IPS DF 6.9 (cell line): Measurements from ENCODE around the gene CCDC136.
A peak's percentile ranks its signal among the peaks of the same experiment; 100 is the strongest.

Experiments
- DNase-seq: peaks from one replicate; pipeline ENCODE4 v3.0.0-alpha.2; 2013; ENCODE audit warnings: low read depth, low spot score
- H3K27ac ChIP-seq: one replicate; pipeline ENCODE4 v1.5.1; 2013; ENCODE audit warnings: low read length, control low read depth
- H3K27me3 ChIP-seq: 2 replicates; pipeline ENCODE4 v1.6.1; 2013; ENCODE audit warnings: mild to moderate bottlenecking, low read length; ENCODE audit not compliant: control insufficient read depth, insufficient read depth
- H3K36me3 ChIP-seq: 2 replicates; pipeline ENCODE4 v1.6.1; 2013; ENCODE audit warnings: low read length; ENCODE audit not compliant: control insufficient read depth, insufficient read depth
- H3K4me1 ChIP-seq: 2 replicates; pipeline ENCODE4 v1.6.1; 2013; ENCODE audit warnings: low read length; ENCODE audit not compliant: control insufficient read depth, insufficient read depth
- H3K4me3 ChIP-seq: 2 replicates; pipeline ENCODE4 v1.5.1; 2013; ENCODE audit warnings: mild to moderate bottlenecking, low read length
- H3K9me3 ChIP-seq: 2 replicates; pipeline ENCODE4 v1.6.1; 2013; ENCODE audit warnings: low read length, inconsistent platforms; ENCODE audit not compliant: control insufficient read depth, insufficient read depth
- WGBS: extraction: QIAGEN DNeasy Blood & Tissue Kit; methylation state at CpG from one replicate; pipeline ENCODE4 v1.1.7; 2013; ENCODE audit warnings: mixed read lengths, missing lambda C conversion rate; ENCODE audit not compliant: insufficient read length, insufficient coverage; 5-methylcytosine and 5-hydroxymethylcytosine counted together

CCDC136 gene

GRCh38 chr7:128856001-128856718, 64.4 kb downstream of the CCDC136 start:
- H3K27ac ChIP-seq = no peak overlapping the region
- no peak overlapping the region for H3K4me3 ChIP-seq
- no peaks in the 10 kb centered on the region for H3K27me3 ChIP-seq
- WGBS = no CpG with 5 or more reads among the region's 17 CpGs
- H3K9me3 ChIP-seq = no peaks in the 10 kb centered on the region
- DNase-seq = no peak
- H3K4me1 ChIP-seq = no peaks in the 10 kb centered on the region
- no peaks in the 10 kb centered on the region for H3K36me3 ChIP-seq

GRCh38 chr7:128858380-128859231, 66.8 kb downstream of the CCDC136 start:
- no peaks in the 10 kb centered on the region for H3K36me3 ChIP-seq

GRCh38 chr7:128859232-128860157, 67.7 kb downstream of the CCDC136 start:
- Histone ChIP-seq H3K27me3 (no peaks in the 10 kb centered on the region), H3K27ac (no peak overlapping the region), H3K9me3 (no peaks in the 10 kb centered on the region), H3K4me3 (no peak overlapping the region), H3K4me1 (no peaks in the 10 kb centered on the region), H3K36me3 (no peaks in the 10 kb centered on the region)
- no peak for DNase-seq
- WGBS = no CpG with 5 or more reads among the region's 12 CpGs

More at GRCh38 chr7:128858380-128859231, 66.8 kb downstream of the CCDC136 start:
- no peaks in the 10 kb centered on the region for H3K27me3 ChIP-seq
- no peak overlapping the region for H3K4me3 ChIP-seq
- no peak for DNase-seq
- H3K27ac ChIP-seq = no peak overlapping the region
- H3K9me3 ChIP-seq = no peaks in the 10 kb centered on the region
- no peaks in the 10 kb centered on the region for H3K4me1 ChIP-seq
- WGBS = no CpG with 5 or more reads among the region's 18 CpGs

- H3K36me3 ChIP-seq = no peaks in the 10 kb centered on the region
- no peaks in the 10 kb centered on the region for H3K4me1 ChIP-seq
- no peak for DNase-seq
- H3K4me3 ChIP-seq = no peak overlapping the region
- no peaks in the 10 kb centered on the region for H3K9me3 ChIP-seq
- no peaks in the 10 kb centered on the region for H3K27me3 ChIP-seq
- WGBS = no CpG with 5 or more reads among the region's 10 CpGs
- no peak overlapping the region for H3K27ac ChIP-seq
These were observed 68.6 kb downstream of the CCDC136 start for GRCh38 chr7:128860158-128861073.

GRCh38 chr7:128861957-128862570, 70.3 kb downstream of the CCDC136 start:
- no CpG with 5 or more reads among the region's 15 CpGs for WGBS
- DNase-seq = no peak
- Histone ChIP-seq H3K27ac (no peak overlapping the region), H3K9me3 (no peaks in the 10 kb centered on the region), H3K4me1 (no peaks in the 10 kb centered on the region), H3K4me3 (peak overlapping the region; percentile 11; the same call in 1 of the 2 replicates), H3K36me3 (0 out of 2 replicates have a peak, but pooled peaks cover 3% of the 10 kb centered on the region), H3K27me3 (no peaks in the 10 kb centered on the region)

- 0 out of 2 replicates have a peak, but pooled peaks cover 3% of the 10 kb centered on the region for H3K36me3 ChIP-seq
- no peaks in the 10 kb centered on the region for H3K27me3 ChIP-seq
- H3K4me3 ChIP-seq = peak within 1 kb of the TSS; percentile 62
- H3K27ac ChIP-seq = no peak within 1 kb of the TSS
- WGBS = no CpG with 5 or more reads among the region's 65 CpGs
- no peaks in the 10 kb centered on the region for H3K4me1 ChIP-seq
- DNase-seq = peak; percentile 97
- H3K9me3 ChIP-seq = no peaks in the 10 kb centered on the region
These were observed 71.0 kb downstream of the CCDC136 start, which contains the start of gene ATP6V1F for GRCh38 chr7:128862571-128863432. Gene ATP6V1F, plus strand, starts transcription at chr7:128862856. Its CDS starts 49 bp downstream, at chr7:128862905.

GRCh38 chr7:128863433-128863989, 71.7 kb downstream of the CCDC136 start:
- peak overlapping the region; percentile 62; the same call in 1 of the 2 replicates for H3K4me3 ChIP-seq
- no peaks in the 10 kb centered on the region for H3K4me1 ChIP-seq
- H3K27ac ChIP-seq = no peak overlapping the region
- no peak for DNase-seq
- WGBS = no CpG with 5 or more reads among the region's 6 CpGs
- peaks cover 6% of the 10 kb centered on the region; the same call in 1 of the 2 replicates for H3K27me3 ChIP-seq
- H3K9me3 ChIP-seq = no peaks in the 10 kb centered on the region
- 0 out of 2 replicates have a peak, but pooled peaks cover 3% of the 10 kb centered on the region for H3K36me3 ChIP-seq

- no peak for DNase-seq
- H3K27me3 ChIP-seq = peaks cover 14% of the 10 kb centered on the region
- no CpG with 5 or more reads among the region's 12 CpGs for WGBS
- H3K9me3 ChIP-seq = no peaks in the 10 kb centered on the region
- H3K36me3 ChIP-seq = 0 out of 2 replicates have a peak, but pooled peaks cover 3% of the 10 kb centered on the region
- no peak overlapping the region for H3K27ac ChIP-seq
- H3K4me3 ChIP-seq = no peak overlapping the region
- no peaks in the 10 kb centered on the region for H3K4me1 ChIP-seq
These were observed 73.5 kb downstream of the CCDC136 start for GRCh38 chr7:128865303-128865702.
